Heart left ventricle (tissue), 13 donors: Measurements from ENCODE around the gene CHD1.

Source experiments
- CTCF ChIP-seq, 12 donors: fragments of 200-600 bp; sonication (generic) in 4 of 12; IDR thresholded peaks; one replicate each; pipeline versions ENCODE4 v1.5.0 to v1.8.0; 2018 to 2022; ENCODE audit warnings: antibody characterized with exemption in 12 of 12, mild to moderate bottlenecking in 5 of 12
- POLR2A ChIP-seq, 2 donors: fragments of 450-650 bp; IDR thresholded peaks; one replicate each; pipeline ENCODE4 v1.6.1; 2017; ENCODE audit warnings: antibody characterized with exemption in 2 of 2, mild to moderate bottlenecking in 2 of 2, moderate library complexity in 2 of 2
- donor health status: ischemic (EF 13 %, LVEDD 7.1; RV severe dilation, severe dysfunction).
- donor health status: DM: no; HTN: yes; CAD: no.
- donor health status: DM: no; HTN: no; CAD: no.
- donor health status: ischemic (EF 25% LVEDD 6.9; RV normal size, moderate dysfunction).
- donor health status: ischemic (EF 25% LVEDD 5.7; RV mildly dilated, moderate dysfunction).
- donor health status: ischemic (EF 35%, LVEDD 5.7; RV mildly dilated, moderate dysfunction).
- donor health status: nonischemic (EF 11% LVEDD 7.7; RV severe dilation, severe dysfunction).
- donor health status: DM: yes; HTN: yes; CAD: no.
- donor health status: PGD.
- donor health status: ischemic (EF 29% LVEDD 5.4; RV normal size, mild dysfunction).
- donor health status: nonischemic (EF 23%, LVEDD 6.1; RV moderate dilation, normal function).

DNA sequence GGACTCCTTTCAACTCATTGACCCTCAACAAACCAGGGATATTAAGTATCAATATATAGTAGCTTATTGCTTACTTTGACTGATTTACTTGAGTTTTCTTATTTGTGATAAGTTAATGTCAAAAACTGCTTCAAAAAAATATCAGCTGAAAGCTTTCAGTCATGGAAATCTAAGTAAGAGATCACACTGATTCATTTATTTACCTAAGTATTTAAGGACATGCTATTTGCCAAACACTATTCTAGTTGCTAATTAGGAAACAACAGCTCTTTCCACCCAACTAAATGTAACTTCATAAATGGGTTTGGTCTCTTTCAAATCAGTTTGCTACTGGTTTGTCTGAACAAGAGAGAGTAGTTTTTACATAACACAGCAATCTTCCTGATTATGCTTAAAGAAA, 48.2 kb downstream of the CHD1 start:
- TF ChIP-seq CTCF (IDR thresholded peaks at IDR 0.05), result no peak
- TF ChIP-seq POLR2A (IDR thresholded peaks at IDR 0.05), result no peak
